Heart left ventricle (tissue), 16 donors: Measurements from ENCODE around the gene SMIM14. TPM values are rescaled to one million over a fixed set of nuclear protein-coding genes. Genes with fewer than 3 reads are reported as not detected.

Source experiments
- ATAC-seq, 4 donors: fragments of 200-7000 bp; cut with Tn5 transposase; one replicate each; pipeline ENCODE4 v1.9.1; 2020 to 2022; ENCODE audit warnings: moderate library complexity in 4 of 4, mild to moderate bottlenecking in 3 of 4, moderate number of reproducible peaks in 1 of 4
- DNase-seq, 5 donors: peaks; one replicate each; pipeline ENCODE4 v3.0.0-alpha.2; 2020
- H3K27ac ChIP-seq, 12 donors: fragments of 200-600 bp; sonication (generic) in 4 of 12; one replicate each; pipeline versions ENCODE4 v1.5.0 to v1.8.0; 2016 to 2022; ENCODE audit warnings: mild to moderate bottlenecking in 2 of 12
- H3K27me3 ChIP-seq, 9 donors: fragments of 200-600 bp; sonication (generic) in 2 of 9; one replicate each; pipeline versions ENCODE4 v1.5.1 to v1.8.0; 2016 to 2022; ENCODE audit warnings: mild to moderate bottlenecking in 3 of 9
- H3K36me3 ChIP-seq, 9 donors: fragments of 200-600 bp; sonication (generic) in 2 of 9; one replicate each; pipeline versions ENCODE4 v1.5.0 to v1.8.0; 2018 to 2022; ENCODE audit warnings: mild to moderate bottlenecking in 2 of 9
- H3K4me1 ChIP-seq, 12 donors: fragments of 200-600 bp; sonication (generic) in 4 of 12; one replicate each; pipeline versions ENCODE4 v1.5.0 to v1.8.0; 2016 to 2022; ENCODE audit warnings: mild to moderate bottlenecking in 3 of 12
- H3K4me3 ChIP-seq, 12 donors: fragments of 200-600 bp; sonication (generic) in 4 of 12; one replicate each; pipeline versions ENCODE4 v1.5.0 to v1.8.0; 2017 to 2022; ENCODE audit warnings: mild to moderate bottlenecking in 9 of 12, moderate library complexity in 4 of 12
- H3K9me3 ChIP-seq, 12 donors: fragments of 200-600 bp; sonication (generic) in 4 of 12; one replicate each; pipeline versions ENCODE4 v1.5.0 to v1.8.0; 2016 to 2022; ENCODE audit warnings: mild to moderate bottlenecking in 1 of 12
- POLR2A ChIP-seq, 2 donors: fragments of 450-650 bp; IDR thresholded peaks; one replicate each; pipeline ENCODE4 v1.6.1; 2017; ENCODE audit warnings: antibody characterized with exemption in 2 of 2, mild to moderate bottlenecking in 2 of 2, moderate library complexity in 2 of 2
- WGBS, 4 donors: extraction: QIAGEN DNeasy Blood & Tissue Kit in 2 of 4; methylation state at CpG; one replicate each; pipeline versions ENCODE4 v1.1.5 to v1.1.7; 2013 to 2018; 5-methylcytosine and 5-hydroxymethylcytosine counted together
- intact Hi-C, 10 donors: fragments of 100-400 bp; cut with DNase I; formaldehyde crosslinking; loops; one replicate each; pipeline versions ENCODE4 v1.11.1 to v1.14.2; 2022
- polyA plus RNA-seq, 2 donors: library from polyadenylated mRNA; stranded (reverse); fragments of 200-250 nt; gene quantifications; one replicate each; pipeline ENCODE4 v1.2.3, GENCODE V29; 2013
- total RNA-seq, 9 donors: library from RNA; depleted of rRNA in 2 of 9; stranded (reverse); fragments of >200 nt in 2 of 9; fragmentation: NEBNext Ultra II Directional in 3 of 9; extraction: Animal tissue kit (Norgen Biotek cat#: 25700) in 3 of 9; gene quantifications; one replicate each; pipeline versions ENCODE4 v1.1.0 to v1.2.4, GENCODE V29; 2016 to 2023
- TF ChIP-seq, protein P1 (sequence below), 12 donors: fragments of 200-600 bp; sonication (generic) in 4 of 12; IDR thresholded peaks; one replicate each; pipeline versions ENCODE4 v1.5.0 to v1.8.0; 2018 to 2022; ENCODE audit warnings: antibody characterized with exemption in 12 of 12, mild to moderate bottlenecking in 5 of 12
- donor health status: ischemic (EF 13 %, LVEDD 7.1; RV severe dilation, severe dysfunction).
- donor health status: healthy with polysubstance abuse.
- donor health status: DM: no; HTN: yes; CAD: no.
- donor health status: DM: no; HTN: no; CAD: no.
- donor health status: ischemic (EF 25% LVEDD 6.9; RV normal size, moderate dysfunction).
- donor health status: ischemic (EF 25% LVEDD 5.7; RV mildly dilated, moderate dysfunction).
- donor health status: healthy.
- donor health status: DM: yes; HTN: yes; CAD: no.
- donor health status: ischemic (EF 35%, LVEDD 5.7; RV mildly dilated, moderate dysfunction).
- donor health status: nonischemic (EF 11% LVEDD 7.7; RV severe dilation, severe dysfunction).
- donor health status: DM: yes; HTN: yes; CAD: no.
- donor health status: PGD.
- donor health status: ischemic (EF 29% LVEDD 5.4; RV normal size, mild dysfunction).
- donor health status: nonischemic (EF 23%, LVEDD 6.1; RV moderate dilation, normal function).

Gene SMIM14
- total and polyA plus RNA-seq, 11 donors, result 3.0 to 24.8 (median 11.8) TPM

DNA sequence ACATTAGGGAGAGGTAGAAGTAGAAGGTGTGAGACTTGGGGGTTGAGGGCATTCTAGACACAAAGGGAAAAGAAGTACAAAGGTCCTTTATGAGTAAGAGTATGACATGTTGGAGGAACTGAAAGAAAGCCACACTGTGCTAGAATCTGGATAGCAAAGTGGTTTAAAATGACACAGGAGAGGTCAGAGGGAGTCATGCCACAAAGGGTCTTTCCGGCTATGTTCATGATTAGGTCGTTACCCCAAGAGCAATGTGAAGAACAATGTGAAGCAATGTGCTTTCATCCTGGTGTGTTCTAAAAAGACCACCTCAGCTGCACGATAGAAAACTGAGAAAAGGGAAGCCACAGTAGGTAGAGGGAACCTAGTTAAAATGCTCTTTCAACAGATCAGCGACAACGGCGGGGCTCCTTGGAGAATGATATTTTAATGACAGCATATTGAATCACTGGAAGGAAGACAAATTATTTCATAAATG lies 29.2 kb downstream of the SMIM14 start:
- no peak for ATAC-seq
- peaks cover 0 to 19% (median 0%) of the 10 kb centered on the region in 12 donors for H3K4me1 ChIP-seq
- TF ChIP-seq POLR2A (IDR thresholded peaks at IDR 0.05), result no peak
- TF ChIP-seq, protein P1, sequence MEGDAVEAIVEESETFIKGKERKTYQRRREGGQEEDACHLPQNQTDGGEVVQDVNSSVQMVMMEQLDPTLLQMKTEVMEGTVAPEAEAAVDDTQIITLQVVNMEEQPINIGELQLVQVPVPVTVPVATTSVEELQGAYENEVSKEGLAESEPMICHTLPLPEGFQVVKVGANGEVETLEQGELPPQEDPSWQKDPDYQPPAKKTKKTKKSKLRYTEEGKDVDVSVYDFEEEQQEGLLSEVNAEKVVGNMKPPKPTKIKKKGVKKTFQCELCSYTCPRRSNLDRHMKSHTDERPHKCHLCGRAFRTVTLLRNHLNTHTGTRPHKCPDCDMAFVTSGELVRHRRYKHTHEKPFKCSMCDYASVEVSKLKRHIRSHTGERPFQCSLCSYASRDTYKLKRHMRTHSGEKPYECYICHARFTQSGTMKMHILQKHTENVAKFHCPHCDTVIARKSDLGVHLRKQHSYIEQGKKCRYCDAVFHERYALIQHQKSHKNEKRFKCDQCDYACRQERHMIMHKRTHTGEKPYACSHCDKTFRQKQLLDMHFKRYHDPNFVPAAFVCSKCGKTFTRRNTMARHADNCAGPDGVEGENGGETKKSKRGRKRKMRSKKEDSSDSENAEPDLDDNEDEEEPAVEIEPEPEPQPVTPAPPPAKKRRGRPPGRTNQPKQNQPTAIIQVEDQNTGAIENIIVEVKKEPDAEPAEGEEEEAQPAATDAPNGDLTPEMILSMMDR (IDR thresholded peaks at IDR 0.05), result no peak
- peaks cover 0 to 43% (median 12%) of the 10 kb centered on the region in 9 donors for H3K36me3 ChIP-seq
- H3K27ac ChIP-seq, result no peak overlapping the region
- intact Hi-C loops, result no loop called here
- no peak for DNase-seq
- no peak overlapping the region for H3K4me3 ChIP-seq
- H3K27me3 ChIP-seq, result no peaks in the 10 kb centered on the region
- H3K9me3 ChIP-seq, result peaks cover 0 to 14% (median 3%) of the 10 kb centered on the region in 12 donors
- WGBS, 4 donors, result 81 to 88% (median 85%) methylated on average over 6 of the region's 6 CpGs

DNA sequence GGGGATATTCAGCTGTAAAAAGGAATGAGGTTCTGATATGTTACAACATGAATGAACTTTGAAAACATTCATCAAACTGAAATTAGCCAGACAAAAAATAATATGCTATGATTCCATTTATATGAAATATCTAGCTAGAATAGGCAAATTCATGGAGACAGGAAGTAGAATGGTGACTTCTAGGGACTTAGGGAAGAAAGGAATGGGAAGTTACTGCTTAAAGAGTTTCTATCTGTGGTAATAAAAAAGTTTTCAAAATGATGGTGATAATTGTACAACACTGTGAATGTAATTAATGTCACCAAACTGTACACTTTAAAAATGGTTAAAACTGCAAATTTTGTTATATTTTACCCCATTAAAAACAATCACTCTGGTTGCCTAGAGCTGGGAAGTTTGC lies 30.2 kb downstream of the SMIM14 start:
- DNase-seq (no peak), ATAC-seq (no peak)
- no peak overlapping the region for H3K4me3 ChIP-seq
- no peak overlapping the region for H3K27ac ChIP-seq
- H3K4me1 ChIP-seq, result peaks cover 0 to 13% (median 0%) of the 10 kb centered on the region in 12 donors
- intact Hi-C loops, result no loop called here
- no peak for TF ChIP-seq POLR2A (IDR thresholded peaks at IDR 0.05)
- TF ChIP-seq, protein P1 (IDR thresholded peaks at IDR 0.05), result no peak
- no peaks in the 10 kb centered on the region for H3K27me3 ChIP-seq
- H3K9me3 ChIP-seq, result peaks cover 0 to 14% (median 3%) of the 10 kb centered on the region in 12 donors
- H3K36me3 ChIP-seq, result peaks cover 0 to 54% (median 23%) of the 10 kb centered on the region in 9 donors

DNA sequence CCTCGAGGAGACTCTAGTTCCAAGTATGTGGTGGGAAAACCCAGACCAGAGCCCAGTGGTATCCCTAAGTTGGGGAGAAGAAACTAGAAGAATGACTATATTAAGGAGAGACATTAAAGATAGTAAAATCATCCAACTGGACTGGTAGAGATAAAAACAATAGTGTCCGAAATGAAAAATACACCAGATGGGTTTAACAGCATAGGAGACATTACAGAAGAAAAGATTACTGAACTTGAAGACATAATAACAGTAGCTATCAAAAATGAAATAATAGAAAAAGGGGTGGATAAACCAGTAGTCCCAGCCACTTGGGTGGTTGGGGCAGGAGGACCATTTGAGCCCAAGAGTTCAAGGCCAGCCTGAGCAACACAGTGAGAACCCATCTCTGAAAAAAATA lies 31.9 kb downstream of the SMIM14 start:
- no peak for ATAC-seq
- WGBS, 4 donors, result 96 to 99% (median 97%) methylated on average over 2 of the region's 2 CpGs
- no peak overlapping the region for H3K27ac ChIP-seq
- peaks cover 0 to 67% (median 38%) of the 10 kb centered on the region in 9 donors for H3K36me3 ChIP-seq
- peaks cover 0 to 5% (median 0%) of the 10 kb centered on the region in 12 donors for H3K4me1 ChIP-seq
- no peaks in the 10 kb centered on the region for H3K27me3 ChIP-seq
- TF ChIP-seq POLR2A (IDR thresholded peaks at IDR 0.05), result no peak
- TF ChIP-seq, protein P1 (IDR thresholded peaks at IDR 0.05), result no peak
- no peak overlapping the region for H3K4me3 ChIP-seq
- H3K9me3 ChIP-seq, result peaks cover 0 to 14% (median 3%) of the 10 kb centered on the region in 12 donors
- no peak for DNase-seq
- intact Hi-C loops, result no loop called here

DNA sequence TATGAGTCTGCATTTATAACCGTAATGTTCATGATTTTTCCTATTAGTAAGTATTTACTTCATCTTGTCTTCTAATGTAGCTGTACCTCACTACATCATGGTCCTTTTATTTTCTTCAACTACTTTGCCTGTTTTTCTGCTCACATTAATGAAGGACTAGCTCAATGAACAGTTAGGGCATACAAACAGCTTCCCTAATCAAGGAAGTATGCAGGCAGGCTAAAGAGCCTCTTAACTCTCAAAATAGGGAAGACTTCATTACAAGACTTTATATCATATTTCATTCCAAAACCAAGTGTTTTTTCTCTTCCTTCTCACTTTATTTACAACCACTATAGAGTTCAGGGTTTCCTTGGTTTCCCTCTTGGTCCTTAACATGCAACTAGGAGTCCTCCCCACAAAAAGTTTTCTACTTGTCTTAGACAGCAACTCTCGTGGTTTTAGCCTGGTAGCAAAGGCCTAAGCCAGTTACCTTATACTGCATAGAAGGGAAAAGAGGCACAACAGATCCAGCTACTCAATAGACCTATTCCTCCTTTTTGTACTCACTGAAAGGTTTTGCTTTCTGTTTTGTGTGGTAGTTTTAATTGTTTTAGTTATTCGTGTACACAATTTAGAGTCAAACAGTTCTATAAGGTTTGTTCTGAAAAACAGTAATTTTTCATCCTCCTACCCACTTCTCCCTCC lies 40.8 kb downstream of the SMIM14 start:
- H3K27me3 ChIP-seq, result no peaks in the 10 kb centered on the region
- intact Hi-C loops, result no loop called here
- 82 to 92% (median 89%) methylated on average over 3 of the region's 3 CpGs for WGBS, 4 donors
- peaks cover 0 to 44% (median 37%) of the 10 kb centered on the region in 9 donors for H3K36me3 ChIP-seq
- no peak for ATAC-seq
- DNase-seq, result no peak
- no peak overlapping the region for H3K4me3 ChIP-seq
- TF ChIP-seq, protein P1 (IDR thresholded peaks at IDR 0.05), result no peak
- TF ChIP-seq POLR2A (IDR thresholded peaks at IDR 0.05), result no peak
- no peaks in the 10 kb centered on the region for H3K9me3 ChIP-seq
- peaks cover 0 to 9% (median 0%) of the 10 kb centered on the region in 12 donors for H3K4me1 ChIP-seq
- H3K27ac ChIP-seq, result peak overlapping the region in 1 of 12 donors; percentile 52
